H9 (cell line): ENCODE data around the gene PGBD5. TPM values are rescaled to one million over a fixed set of nuclear protein-coding genes. Genes with fewer than 3 reads are reported as not detected.

Source experiments
- DNase-seq: peaks from one replicate; pipeline ENCODE4 v3.0.0-alpha.2; 2017
- H2AFZ ChIP-seq: one replicate; pipeline ENCODE4 v1.6.1; 2013; ENCODE audit warnings: mild to moderate bottlenecking, low read length, control low read depth, moderate library complexity
- H2AK5ac ChIP-seq: 2 replicates; pipeline ENCODE4 v1.6.1; 2013; ENCODE audit warnings: low read length, control low read depth, mixed read lengths; ENCODE audit not compliant: insufficient read length
- H2BK120ac ChIP-seq: one replicate; pipeline ENCODE4 v1.6.1; 2013; ENCODE audit warnings: low read depth, mild to moderate bottlenecking, low read length, control low read depth, inconsistent platforms; ENCODE audit not compliant: poor library complexity, severe bottlenecking
- H2BK12ac ChIP-seq: 2 replicates; pipeline ENCODE4 v1.6.1; 2013; ENCODE audit warnings: low read length, control low read depth, mixed read lengths, low read depth; ENCODE audit not compliant: insufficient read length
- H2BK15ac ChIP-seq: 2 replicates; pipeline ENCODE4 v1.6.1; 2013; ENCODE audit warnings: low read depth, low read length, control low read depth
- H2BK20ac ChIP-seq: one replicate; pipeline ENCODE4 v1.6.1; 2013; ENCODE audit warnings: low read depth, mild to moderate bottlenecking, low read length, control low read depth, inconsistent platforms; ENCODE audit not compliant: poor library complexity, severe bottlenecking
- H2BK5ac ChIP-seq: 2 replicates; pipeline ENCODE4 v1.6.1; 2013; ENCODE audit warnings: low read length, control low read depth, mixed read lengths; ENCODE audit not compliant: insufficient read length
- H3K14ac ChIP-seq: 2 replicates; pipeline ENCODE4 v1.6.1; 2013; ENCODE audit warnings: low read length, control low read depth; ENCODE audit not compliant: insufficient read depth
- H3K18ac ChIP-seq: 2 replicates; pipeline ENCODE4 v1.6.1; 2013; ENCODE audit warnings: low read depth, mild to moderate bottlenecking, mixed read lengths, low read length, control low read depth; ENCODE audit not compliant: insufficient read length
- H3K23ac ChIP-seq: 2 replicates; pipeline ENCODE4 v1.6.1; 2013; ENCODE audit warnings: low read length, control low read depth, mixed read lengths, low read depth; ENCODE audit not compliant: insufficient read length
- H3K23me2 ChIP-seq: 2 replicates; pipeline ENCODE4 v1.6.1; 2013; ENCODE audit warnings: low read depth, mild to moderate bottlenecking, mixed read lengths, low read length, control low read depth; ENCODE audit not compliant: insufficient read length, poor library complexity, severe bottlenecking
- H3K27ac ChIP-seq: 2 replicates; pipeline ENCODE4 v1.5.1; 2013; ENCODE audit warnings: low read length, control low read depth, mixed read lengths, low read depth; ENCODE audit not compliant: insufficient read length
- H3K27me3 ChIP-seq: 2 replicates; pipeline ENCODE4 v1.6.1; 2013; ENCODE audit warnings: low read length, control low read depth, inconsistent platforms; ENCODE audit not compliant: insufficient read depth
- H3K4ac ChIP-seq: 2 replicates; pipeline ENCODE4 v1.6.1; 2013; ENCODE audit warnings: low read depth, mild to moderate bottlenecking, control low read depth, inconsistent platforms, low read length, moderate library complexity
- H3K4me1 ChIP-seq: 2 replicates; pipeline ENCODE4 v1.6.1; 2013; ENCODE audit warnings: low read length, control low read depth, inconsistent platforms; ENCODE audit not compliant: insufficient read depth
- H3K4me2 ChIP-seq: 2 replicates; pipeline ENCODE4 v1.6.1; 2013; ENCODE audit warnings: low read length, control low read depth, mixed read lengths; ENCODE audit not compliant: insufficient read length, insufficient read depth
- H3K56ac ChIP-seq: 2 replicates; pipeline ENCODE4 v1.6.1; 2013; ENCODE audit warnings: low read depth, mild to moderate bottlenecking, mixed read lengths, low read length, control low read depth; ENCODE audit not compliant: insufficient read length
- H3K79me1 ChIP-seq: 2 replicates; pipeline ENCODE4 v1.6.1; 2013; ENCODE audit warnings: low read depth, mild to moderate bottlenecking, moderate library complexity, low read length, control low read depth, inconsistent platforms; ENCODE audit not compliant: insufficient read depth, poor library complexity, severe bottlenecking
- H3K79me2 ChIP-seq: 2 replicates; pipeline ENCODE4 v1.6.1; 2013; ENCODE audit warnings: low read length, control low read depth, inconsistent platforms; ENCODE audit not compliant: insufficient read depth
- H3K9ac ChIP-seq: 2 replicates; pipeline ENCODE4 v1.6.1; 2013; ENCODE audit warnings: low read length, control low read depth, mixed read lengths; ENCODE audit not compliant: insufficient read length; ENCODE audit errors: extremely low read depth
- H3K9me3 ChIP-seq: one replicate; pipeline ENCODE4 v1.6.1; 2013; ENCODE audit warnings: low read depth, low read length, inconsistent platforms; ENCODE audit not compliant: control insufficient read depth
- H3T11ph ChIP-seq: one replicate; pipeline ENCODE4 v1.6.1; 2013; ENCODE audit warnings: mild to moderate bottlenecking, low read length, control low read depth, inconsistent platforms
- H4K20me1 ChIP-seq: one replicate; pipeline ENCODE4 v1.6.1; 2013; ENCODE audit not compliant: control insufficient read depth, insufficient read length, insufficient read depth
- H4K5ac ChIP-seq: 2 replicates; pipeline ENCODE4 v1.6.1; 2013; ENCODE audit warnings: low read depth, mild to moderate bottlenecking, mixed read lengths, low read length, control low read depth; ENCODE audit not compliant: insufficient read length
- H4K8ac ChIP-seq: replicated peaks from 2 replicates; pipeline ENCODE4 v1.6.1; 2013; ENCODE audit warnings: low read length, control low read depth, mixed read lengths, low read depth; ENCODE audit not compliant: insufficient read length
- H4K91ac ChIP-seq: 2 replicates; pipeline ENCODE4 v1.6.1; 2013; ENCODE audit warnings: low read depth, mild to moderate bottlenecking, moderate library complexity, mixed read lengths, low read length, control low read depth; ENCODE audit not compliant: insufficient read length
- H3K27ac Mint-ChIP-seq, 3 experiments: 2 replicates in 2 of 3; 3 replicates in 1 of 3; pipeline ENCODE4 v1.8.0; 2020 to 2021; ENCODE audit warnings: mixed read lengths in 3 of 3, mild to moderate bottlenecking in 1 of 3, moderate library complexity in 1 of 3
- H3K27me3 Mint-ChIP-seq: 2 replicates; pipeline ENCODE4 v1.8.0; 2021; ENCODE audit warnings: low read depth, mild to moderate bottlenecking, moderate library complexity, mixed read lengths
- H3K36me3 Mint-ChIP-seq, 3 experiments: 2 replicates in 2 of 3; 3 replicates in 1 of 3; pipeline ENCODE4 v1.8.0; 2020 to 2021; ENCODE audit warnings: low read depth in 3 of 3, mixed read lengths in 3 of 3; ENCODE audit not compliant: insufficient read depth in 1 of 3
- H3K4me1 Mint-ChIP-seq, 2 experiments: 2 replicates each; pipeline ENCODE4 v1.8.0; 2020; ENCODE audit warnings: mixed read lengths in 2 of 2
- H3K4me3 Mint-ChIP-seq, 2 experiments: 2 replicates in 1 of 2; 3 replicates in 1 of 2; pipeline ENCODE4 v1.8.0; 2020 to 2021; ENCODE audit warnings: mild to moderate bottlenecking in 2 of 2, mixed read lengths in 2 of 2, moderate library complexity in 1 of 2
- H3K9me3 Mint-ChIP-seq, 2 experiments: 2 replicates in 1 of 2; 3 replicates in 1 of 2; pipeline ENCODE4 v1.8.0; 2020; ENCODE audit warnings: mild to moderate bottlenecking in 2 of 2, mixed read lengths in 2 of 2, moderate library complexity in 1 of 2
- CTCF ChIP-seq: fragments of 200-600 bp; sonication (generic); conservative IDR thresholded peaks from 3 replicates; pipeline ENCODE4 v1.8.0; 2021; ENCODE audit warnings: antibody characterized with exemption, mild to moderate bottlenecking
- WGBS: extraction: QIAGEN DNeasy Blood & Tissue Kit; methylation state at CpG from one replicate; pipeline ENCODE4 v1.1.7; 2013; ENCODE audit warnings: missing lambda C conversion rate, low lambda C conversion rate, mixed read lengths; ENCODE audit not compliant: insufficient read length; ENCODE audit errors: extremely low coverage; 5-methylcytosine and 5-hydroxymethylcytosine counted together
- total RNA-seq: library from RNA; stranded (reverse); gene quantifications from 2 replicates; pipeline ENCODE4 v1.2.1, GENCODE V29; 2021

The PGBD5 gene
- total RNA-seq, 1 experiment from 2014 or later, result 19.1 TPM

DNA sequence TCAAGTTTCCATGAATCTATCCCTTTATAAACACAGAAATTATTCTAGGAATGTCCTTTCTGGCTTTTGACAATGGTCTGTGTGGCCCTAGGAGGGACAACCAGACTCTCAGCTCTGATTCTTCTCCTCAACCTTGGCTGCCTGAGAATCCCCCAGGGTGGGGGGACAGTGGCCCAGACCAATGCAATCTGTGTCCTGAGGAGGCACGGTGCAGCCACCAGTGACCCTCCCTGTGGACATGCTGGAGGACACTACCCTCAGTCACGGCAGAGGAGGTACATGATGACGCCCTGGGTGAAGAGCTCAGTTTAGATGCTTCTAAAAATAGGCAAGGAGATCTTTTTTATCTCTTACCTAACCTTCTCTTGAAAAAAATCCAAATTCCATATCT lies 91.7 kb downstream of the PGBD5 start:
- no peak overlapping the region for H3K4me2 ChIP-seq
- H2BK120ac ChIP-seq, result no peak overlapping the region
- Mint-ChIP-seq H3K36me3 (peaks cover 16 to 21% (median 18%) of the 10 kb centered on the region in 3 experiments; a peak in 6 of 7 replicates), H3K4me3 (no peak overlapping the region), H3K4me1 (peaks cover 19% of the 10 kb centered on the region in 2 experiments), H3K27ac (no peak overlapping the region), H3K27me3 (no peaks in the 10 kb centered on the region; the same call in 1 of the 2 replicates), H3K9me3 (no peaks in the 10 kb centered on the region)
- no peak overlapping the region for H4K8ac ChIP-seq
- H2AFZ ChIP-seq, result no peak overlapping the region
- H3K27ac ChIP-seq, result no peak overlapping the region
- H2BK20ac ChIP-seq, result no peak overlapping the region
- no peak overlapping the region for H2AK5ac ChIP-seq
- no peaks in the 10 kb centered on the region for H3K27me3 ChIP-seq
- H2BK5ac ChIP-seq, result no peak overlapping the region
- H2BK15ac ChIP-seq, result no peak overlapping the region
- no peak for DNase-seq
- H3K23me2 ChIP-seq, result peaks cover 3% of the 10 kb centered on the region
- no peak overlapping the region for H3K56ac ChIP-seq
- no peaks in the 10 kb centered on the region for H3K79me1 ChIP-seq
- H3K23ac ChIP-seq, result no peak overlapping the region
- no peaks in the 10 kb centered on the region for H3K79me2 ChIP-seq
- H3K18ac ChIP-seq, result no peak overlapping the region
- no peaks in the 10 kb centered on the region for H3K9me3 ChIP-seq
- WGBS, result no CpG with 5 or more reads among the region's 3 CpGs
- H4K5ac ChIP-seq, result no peak overlapping the region
- no peak for TF ChIP-seq CTCF
- no peak overlapping the region for H2BK12ac ChIP-seq
- H3K14ac ChIP-seq, result no peak overlapping the region
- H3K9ac ChIP-seq, result no peak overlapping the region
- no peaks in the 10 kb centered on the region for H4K20me1 ChIP-seq
- no peak overlapping the region for H3K4ac ChIP-seq
- H3T11ph ChIP-seq, result no peak overlapping the region
- H4K91ac ChIP-seq, result no peak overlapping the region
- H3K4me1 ChIP-seq, result peaks cover 3% of the 10 kb centered on the region
